HCT116 (cell line): ENCODE measurements around the gene SLC3A2. TPM values are rescaled to one million over a fixed set of nuclear protein-coding genes. Genes with fewer than 3 reads are reported as not detected.

Experiments used
- ATAC-seq: fragments of 200-7000 bp; cut with Tn5 transposase; 2 replicates; pipeline ENCODE4 v1.9.1; 2020; ENCODE audit warnings: mild to moderate bottlenecking, moderate library complexity
- BruUV-seq: library from RNA; stranded (reverse); fragments of 400-500 nt; replicated peaks from 2 replicates; lab custom pipeline; 2021; lab: Mats Ljungman, UMichigan
- CTCF ChIA-PET: fragments of 300-600 bp; sonication (Branson Sonifier 250); formaldehyde crosslinking; loops from one replicate; lab custom pipeline; 2021; ENCODE audit warnings: antibody characterized with exemption; lab: Charles Lee
- POLR2A ChIA-PET: fragments of 300-600, 350-600 bp; sonication (Branson Sonifier 250); formaldehyde crosslinking; loops from one replicate; lab custom pipeline; 2021; ENCODE audit warnings: antibody characterized with exemption; lab: Charles Lee
- RAD21 ChIA-PET, 2 experiments: fragments of 300-600 bp; sonication (Branson Sonifier 250); formaldehyde crosslinking; loops; one replicate each; lab custom pipeline; 2023; ENCODE audit warnings: low total read pairs in 2 of 2; ENCODE audit not compliant: uncharacterized antibody in 2 of 2, unreplicated experiment in 2 of 2, low non-redundant PET in 1 of 2; lab: Charles Lee
- DNase-seq: peaks from one replicate; pipeline ENCODE4 v3.0.0-alpha.2; 2010; ENCODE audit warnings: low read depth, low spot score
- H2AFZ ChIP-seq: fragments of 200-600 bp; shearing (Covaris generic), sonication (generic); 2 replicates; pipeline ENCODE4 v1.6.1; 2017; ENCODE audit warnings: low read depth, mixed run types, mixed read lengths, antibody characterized with exemption, low read length; ENCODE audit not compliant: poor library complexity, severe bottlenecking
- H3K27ac ChIP-seq: 2 replicates; pipeline ENCODE4 v1.5.1; 2012; ENCODE audit warnings: low read depth, low read length
- H3K27me3 ChIP-seq: fragments of 200-600 bp; sonication (generic); 2 replicates; pipeline ENCODE4 v1.6.1; 2016; ENCODE audit warnings: mixed run types, low read length, mixed read lengths; ENCODE audit not compliant: insufficient read depth
- H3K36me3 ChIP-seq, 2 experiments: fragments of 200-500 bp in 1 of 2; fragments of 200-600 bp in 1 of 2; sonication (Bioruptor generic) in 1 of 2; sonication (generic) in 1 of 2; 2 replicates each; pipeline versions ENCODE4 v1.5.1 to v1.6.1; 2014 to 2016; ENCODE audit warnings: low read length in 2 of 2, inconsistent platforms in 1 of 2, mixed read lengths in 1 of 2, mixed run types in 1 of 2; ENCODE audit not compliant: insufficient read depth in 2 of 2, control insufficient read depth in 1 of 2
- H3K4me1 ChIP-seq, 2 experiments: fragments of 200-600 bp in 1 of 2; sonication (generic) in 1 of 2; 2 replicates each; pipeline versions ENCODE4 v1.5.1 to v1.6.1; 2012 to 2017; ENCODE audit warnings: low read length in 2 of 2, inconsistent platforms in 1 of 2, mild to moderate bottlenecking in 1 of 2, mixed read lengths in 1 of 2, mixed run types in 1 of 2, moderate library complexity in 1 of 2; ENCODE audit not compliant: insufficient read depth in 2 of 2, control insufficient read depth in 1 of 2
- H3K4me2 ChIP-seq: fragments of 200-600 bp; sonication (generic); 2 replicates; pipeline ENCODE4 v1.6.1; 2017; ENCODE audit warnings: mixed run types, low read length, mixed read lengths
- H3K4me3 ChIP-seq, 2 experiments: fragments of 200-600 bp in 1 of 2; sonication (generic) in 1 of 2; replicated peaks in 1 of 2; 2 replicates each; pipeline ENCODE4 v1.5.1; 2011 to 2016; ENCODE audit warnings: low read length in 2 of 2, control low read depth in 1 of 2, low read depth in 1 of 2, mild to moderate bottlenecking in 1 of 2, mixed read lengths in 1 of 2, mixed run types in 1 of 2
- H3K79me2 ChIP-seq: fragments of 200-600 bp; sonication (generic); 2 replicates; pipeline ENCODE4 v1.6.1; 2017; ENCODE audit warnings: mild to moderate bottlenecking, mixed run types, low read length, moderate library complexity, mixed read lengths; ENCODE audit not compliant: insufficient read depth
- H3K9ac ChIP-seq: fragments of 200-600 bp; sonication (generic); 2 replicates; pipeline ENCODE4 v1.6.1; 2016; ENCODE audit warnings: low read length, mixed read lengths
- H3K9me2 ChIP-seq: fragments of 200-600 bp; sonication (generic), shearing (Covaris generic); 2 replicates; pipeline ENCODE4 v1.6.1; 2017; ENCODE audit warnings: mixed run types, mild to moderate bottlenecking, moderate library complexity; ENCODE audit not compliant: insufficient read depth
- H3K9me3 ChIP-seq, 2 experiments: fragments of 200-500 bp in 1 of 2; fragments of 200-600 bp in 1 of 2; sonication (Bioruptor generic) in 1 of 2; sonication (generic) in 1 of 2; 2 replicates each; pipeline ENCODE4 v1.6.1; 2014 to 2017; ENCODE audit warnings: low read length in 2 of 2, mixed read lengths in 2 of 2, inconsistent platforms in 1 of 2, low read depth in 1 of 2, mild to moderate bottlenecking in 1 of 2, mixed run types in 1 of 2, moderate library complexity in 1 of 2; ENCODE audit not compliant: control insufficient read depth in 1 of 2, insufficient read depth in 1 of 2
- H4K20me1 ChIP-seq: fragments of 200-600 bp; sonication (generic), shearing (Covaris generic); 2 replicates; pipeline ENCODE4 v1.6.1; 2017; ENCODE audit warnings: mixed run types, mild to moderate bottlenecking, moderate library complexity; ENCODE audit not compliant: insufficient read depth
- CBX3 ChIP-seq: IDR thresholded peaks from 2 replicates; pipeline ENCODE4 v1.6.1; 2012; ENCODE audit warnings: low read depth
- CEBPB ChIP-seq: IDR thresholded peaks from 2 replicates; pipeline ENCODE4 v1.6.1; 2012; ENCODE audit warnings: low read depth
- EGR1 ChIP-seq: IDR thresholded peaks from 2 replicates; pipeline ENCODE4 v1.6.1; 2012; ENCODE audit warnings: low read depth
- FOSL1 ChIP-seq: IDR thresholded peaks from 2 replicates; pipeline ENCODE4 v1.6.1; 2012; ENCODE audit warnings: low read depth
- POLR2A ChIP-seq: IDR thresholded peaks from 2 replicates; pipeline ENCODE4 v1.7.0; 2011; ENCODE audit warnings: borderline replicate concordance; ENCODE audit not compliant: insufficient read depth, insufficient read length; ENCODE audit errors: extremely low read depth
- REST ChIP-seq: IDR thresholded peaks from 2 replicates; pipeline ENCODE4 v1.6.1; 2012; ENCODE audit warnings: low read depth
- SP1 ChIP-seq: IDR thresholded peaks from 2 replicates; pipeline ENCODE4 v1.6.1; 2012; ENCODE audit warnings: low read depth
- TCF7L2 ChIP-seq: IDR thresholded peaks from 2 replicates; pipeline ENCODE4 v1.7.0; 2011; ENCODE audit warnings: borderline replicate concordance, inconsistent platforms; ENCODE audit not compliant: insufficient read depth, insufficient read length; ENCODE audit errors: extremely low read depth
- ZFX ChIP-seq: fragments of 450-650 bp; IDR thresholded peaks from 2 replicates; pipeline ENCODE4 v1.6.1; 2017
- intact Hi-C: fragments of 100-400 bp; cut with micrococcal nuclease; formaldehyde crosslinking; loops from 2 replicates; pipeline ENCODE4 v1.10.0; 2022
- total RNA-seq: library from RNA; stranded (reverse); gene quantifications from one replicate; pipeline ENCODE4 v1.2.1, GENCODE V29; 2021; ENCODE audit not compliant: unreplicated experiment
- TF ChIP-seq, protein P1 (sequence below): IDR thresholded peaks from 2 replicates; pipeline ENCODE4 v1.6.1; 2011; ENCODE audit warnings: mild to moderate bottlenecking, low read length, moderate library complexity; ENCODE audit not compliant: insufficient replicate concordance; ENCODE audit errors: extremely low read depth
- TF ChIP-seq, protein P2 (sequence below): IDR thresholded peaks from 2 replicates; pipeline ENCODE4 v1.6.1; 2012

SLC3A2 gene
- total RNA-seq, 1 experiment from 2014 or later: 418 TPM

GRCh38 chr11:62874851-62875250 is 5.8 kb upstream of the SLC3A2 start:
- H3K27ac ChIP-seq: no peak overlapping the region
- TF ChIP-seq REST (no peak), CEBPB (no peak), FOSL1 (no peak), POLR2A (no peak), TCF7L2 (no peak), EGR1 (no peak), ZFX (no peak), CBX3 (no peak), SP1 (no peak)
- TF ChIP-seq, protein P1, sequence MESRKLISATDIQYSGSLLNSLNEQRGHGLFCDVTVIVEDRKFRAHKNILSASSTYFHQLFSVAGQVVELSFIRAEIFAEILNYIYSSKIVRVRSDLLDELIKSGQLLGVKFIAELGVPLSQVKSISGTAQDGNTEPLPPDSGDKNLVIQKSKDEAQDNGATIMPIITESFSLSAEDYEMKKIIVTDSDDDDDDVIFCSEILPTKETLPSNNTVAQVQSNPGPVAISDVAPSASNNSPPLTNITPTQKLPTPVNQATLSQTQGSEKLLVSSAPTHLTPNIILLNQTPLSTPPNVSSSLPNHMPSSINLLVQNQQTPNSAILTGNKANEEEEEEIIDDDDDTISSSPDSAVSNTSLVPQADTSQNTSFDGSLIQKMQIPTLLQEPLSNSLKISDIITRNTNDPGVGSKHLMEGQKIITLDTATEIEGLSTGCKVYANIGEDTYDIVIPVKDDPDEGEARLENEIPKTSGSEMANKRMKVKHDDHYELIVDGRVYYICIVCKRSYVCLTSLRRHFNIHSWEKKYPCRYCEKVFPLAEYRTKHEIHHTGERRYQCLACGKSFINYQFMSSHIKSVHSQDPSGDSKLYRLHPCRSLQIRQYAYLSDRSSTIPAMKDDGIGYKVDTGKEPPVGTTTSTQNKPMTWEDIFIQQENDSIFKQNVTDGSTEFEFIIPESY: no peak
- TF ChIP-seq, protein P2, sequence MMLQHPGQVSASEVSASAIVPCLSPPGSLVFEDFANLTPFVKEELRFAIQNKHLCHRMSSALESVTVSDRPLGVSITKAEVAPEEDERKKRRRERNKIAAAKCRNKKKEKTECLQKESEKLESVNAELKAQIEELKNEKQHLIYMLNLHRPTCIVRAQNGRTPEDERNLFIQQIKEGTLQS: no peak
- H3K4me3 ChIP-seq: no peak overlapping the region
- H3K4me2 ChIP-seq: no peak overlapping the region
- H3K9me2 ChIP-seq: no peaks in the 10 kb centered on the region
- H3K9ac ChIP-seq: no peak overlapping the region
- BruUV-seq: no TSS peak
- DNase-seq (no peak), ATAC-seq (no peak)
- intact Hi-C loops: no loop called here
- ChIA-PET RAD21 (no interaction called here), CTCF (no interaction called here), POLR2A (interaction anchor here (0.7 to 5.4 kb wide), 3 partner anchors 18 to 34 kb away, joined by 3 to 26 read pairs (median 18); partner anchors contain the start of gene WDR74)
- H3K9me3 ChIP-seq: no peaks in the 10 kb centered on the region
- no peaks in the 10 kb centered on the region for H3K27me3 ChIP-seq
- H2AFZ ChIP-seq: no peak overlapping the region
- peaks cover 97% of the 10 kb centered on the region for H3K79me2 ChIP-seq
- H3K36me3 ChIP-seq: peaks cover 18 to 19% of the 10 kb centered on the region in 2 experiments; a peak in 3 of 4 replicates
- H4K20me1 ChIP-seq: peaks cover 4% of the 10 kb centered on the region; the same call in 1 of the 2 replicates
- H3K4me1 ChIP-seq: peaks cover 15 to 26% of the 10 kb centered on the region in 2 experiments
